Astrocyte of the cerebellum (primary cell): ENCODE measurements around the gene RUFY1.
"Not testable (repeated sequence)": the region's sequence is repeated elsewhere in the genome, so short reads cannot be mapped to it uniquely, and the experiment has no call there.

ENCODE experiments used
- DNase-seq: peaks from one replicate; pipeline ENCODE4 v3.0.0-alpha.2; 2011; ENCODE audit warnings: low read depth
- H3K4me3 ChIP-seq: 2 replicates; pipeline ENCODE4 v1.5.1; 2011; ENCODE audit warnings: mild to moderate bottlenecking, low read depth, low read length, moderate library complexity
- in situ Hi-C: cut with HindIII; loops from 2 replicates; pipeline ENCODE4 v1.10.0; 2017; ENCODE audit warnings: low sequenced_read_pairs
- TF ChIP-seq, protein P1 (sequence below): IDR thresholded peaks from 2 replicates; pipeline ENCODE4 v1.5.1; 2012; ENCODE audit warnings: low read length, low read depth, moderate library complexity, mild to moderate bottlenecking; ENCODE audit errors: missing control alignments

The RUFY1 gene

DNA sequence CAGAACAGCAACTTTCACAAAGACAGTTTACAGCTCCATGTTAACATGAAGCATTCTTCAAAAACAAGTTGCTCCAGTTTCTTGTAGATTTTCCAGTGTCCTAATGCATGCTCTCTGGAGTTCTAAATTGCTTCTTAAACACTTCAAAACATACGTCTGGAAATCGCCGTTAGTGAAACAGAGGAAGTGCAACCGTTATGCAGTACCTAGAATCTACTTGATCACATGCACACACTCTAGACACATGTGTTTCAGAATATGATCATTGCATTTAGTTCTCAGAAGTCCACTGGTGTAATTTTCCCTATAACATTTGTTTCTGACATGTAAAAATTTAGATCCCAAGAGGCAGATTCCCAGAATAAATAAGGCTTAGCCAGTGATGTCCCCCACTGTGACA, 41.1 kb upstream of the RUFY1 start:
- in situ Hi-C loops = no loop called here
- H3K4me3 ChIP-seq = no peak overlapping the region
- no peak for DNase-seq
- TF ChIP-seq, protein P1, sequence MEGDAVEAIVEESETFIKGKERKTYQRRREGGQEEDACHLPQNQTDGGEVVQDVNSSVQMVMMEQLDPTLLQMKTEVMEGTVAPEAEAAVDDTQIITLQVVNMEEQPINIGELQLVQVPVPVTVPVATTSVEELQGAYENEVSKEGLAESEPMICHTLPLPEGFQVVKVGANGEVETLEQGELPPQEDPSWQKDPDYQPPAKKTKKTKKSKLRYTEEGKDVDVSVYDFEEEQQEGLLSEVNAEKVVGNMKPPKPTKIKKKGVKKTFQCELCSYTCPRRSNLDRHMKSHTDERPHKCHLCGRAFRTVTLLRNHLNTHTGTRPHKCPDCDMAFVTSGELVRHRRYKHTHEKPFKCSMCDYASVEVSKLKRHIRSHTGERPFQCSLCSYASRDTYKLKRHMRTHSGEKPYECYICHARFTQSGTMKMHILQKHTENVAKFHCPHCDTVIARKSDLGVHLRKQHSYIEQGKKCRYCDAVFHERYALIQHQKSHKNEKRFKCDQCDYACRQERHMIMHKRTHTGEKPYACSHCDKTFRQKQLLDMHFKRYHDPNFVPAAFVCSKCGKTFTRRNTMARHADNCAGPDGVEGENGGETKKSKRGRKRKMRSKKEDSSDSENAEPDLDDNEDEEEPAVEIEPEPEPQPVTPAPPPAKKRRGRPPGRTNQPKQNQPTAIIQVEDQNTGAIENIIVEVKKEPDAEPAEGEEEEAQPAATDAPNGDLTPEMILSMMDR = no peak

- H3K4me3 ChIP-seq = no peak overlapping the region
- TF ChIP-seq, protein P1 = no peak
- in situ Hi-C loops = no loop called here
- DNase-seq = no peak
Observed at GRCh38 chr5:179509845-179510244, 40.5 kb upstream of the RUFY1 start.

GRCh38 chr5:179512452-179513000, 37.8 kb upstream of the RUFY1 start:
- no peak for DNase-seq
- H3K4me3 ChIP-seq = no peak overlapping the region
- in situ Hi-C loops = no loop called here
- TF ChIP-seq, protein P1 = no peak

GRCh38 chr5:179515501-179515900, 34.9 kb upstream of the RUFY1 start:
- in situ Hi-C loops = not testable (repeated sequence)

GRCh38 chr5:179516221-179516620, 34.1 kb upstream of the RUFY1 start:
- H3K4me3 ChIP-seq = no peak overlapping the region
- DNase-seq = no peak
- TF ChIP-seq, protein P1 = no peak
- in situ Hi-C loops = no loop called here

More at GRCh38 chr5:179515501-179515900, 34.9 kb upstream of the RUFY1 start:
- not testable (repeated sequence) for H3K4me3 ChIP-seq, DNase-seq

GRCh38 chr5:179517746-179518145, 32.6 kb upstream of the RUFY1 start:
- in situ Hi-C loops, H3K4me3 ChIP-seq, DNase-seq: not testable (repeated sequence)

DNA sequence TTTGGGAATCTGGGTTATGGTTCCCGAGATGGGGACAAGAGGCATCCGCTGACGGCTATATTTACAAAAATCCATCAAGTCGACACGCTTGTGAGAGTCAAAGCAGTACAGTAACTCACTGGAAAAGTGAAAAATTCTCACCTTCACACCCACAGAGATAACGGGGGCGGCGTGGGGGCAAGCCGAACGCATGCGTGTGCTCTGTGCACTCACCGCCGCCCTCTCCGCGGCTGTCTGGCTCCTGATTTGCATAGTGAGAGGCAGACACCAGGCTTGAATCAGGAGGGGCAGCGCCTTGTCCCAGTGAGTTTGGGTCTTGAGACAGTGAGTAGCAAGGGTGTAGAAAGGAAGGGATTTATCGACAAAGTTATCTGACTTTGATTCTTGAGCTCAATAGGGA, 32.0 kb upstream of the RUFY1 start:
- in situ Hi-C loops, H3K4me3 ChIP-seq, DNase-seq: not testable (repeated sequence)

- in situ Hi-C loops, DNase-seq, H3K4me3 ChIP-seq: not testable (repeated sequence)
Observed at GRCh38 chr5:179519416-179520070, 30.8 kb upstream of the RUFY1 start.

DNA sequence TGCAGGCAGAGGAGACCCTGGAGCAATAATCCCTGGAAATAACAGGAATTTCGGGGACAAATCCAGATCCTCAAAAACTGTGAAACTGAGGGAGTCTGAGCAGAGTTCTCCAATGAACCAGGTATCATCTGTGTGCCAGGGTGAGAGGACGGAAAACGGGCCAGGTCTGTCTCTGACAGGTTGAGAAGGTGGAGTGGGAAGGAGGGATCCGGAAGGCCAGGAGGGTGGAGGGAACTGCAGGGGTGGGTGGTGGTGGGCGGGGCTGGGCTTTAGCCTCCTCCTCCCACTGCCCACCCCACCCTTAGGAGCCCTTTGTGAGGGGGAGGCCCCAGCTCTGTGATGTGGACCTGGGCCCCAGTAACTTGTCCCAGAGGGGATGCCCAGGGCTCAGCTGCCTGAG, 28.2 kb upstream of the RUFY1 start:
- in situ Hi-C loops, DNase-seq: not testable (repeated sequence)

More for the DNA sequence above, 28.2 kb upstream of the RUFY1 start:
- not testable (repeated sequence) for H3K4me3 ChIP-seq
